CD4-positive, alpha-beta T cell treated with Interleukin-15 for 1 hour (primary cell): ENCODE data around the gene GJD4.
A peak's percentile ranks its signal among the peaks of the same experiment; 100 is the strongest.

Source experiments
- DNase-seq: peaks from one replicate; pipeline ENCODE4 v3.0.0-alpha.2; 2020

The GJD4 gene, protein sequence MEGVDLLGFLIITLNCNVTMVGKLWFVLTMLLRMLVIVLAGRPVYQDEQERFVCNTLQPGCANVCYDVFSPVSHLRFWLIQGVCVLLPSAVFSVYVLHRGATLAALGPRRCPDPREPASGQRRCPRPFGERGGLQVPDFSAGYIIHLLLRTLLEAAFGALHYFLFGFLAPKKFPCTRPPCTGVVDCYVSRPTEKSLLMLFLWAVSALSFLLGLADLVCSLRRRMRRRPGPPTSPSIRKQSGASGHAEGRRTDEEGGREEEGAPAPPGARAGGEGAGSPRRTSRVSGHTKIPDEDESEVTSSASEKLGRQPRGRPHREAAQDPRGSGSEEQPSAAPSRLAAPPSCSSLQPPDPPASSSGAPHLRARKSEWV

DNA sequence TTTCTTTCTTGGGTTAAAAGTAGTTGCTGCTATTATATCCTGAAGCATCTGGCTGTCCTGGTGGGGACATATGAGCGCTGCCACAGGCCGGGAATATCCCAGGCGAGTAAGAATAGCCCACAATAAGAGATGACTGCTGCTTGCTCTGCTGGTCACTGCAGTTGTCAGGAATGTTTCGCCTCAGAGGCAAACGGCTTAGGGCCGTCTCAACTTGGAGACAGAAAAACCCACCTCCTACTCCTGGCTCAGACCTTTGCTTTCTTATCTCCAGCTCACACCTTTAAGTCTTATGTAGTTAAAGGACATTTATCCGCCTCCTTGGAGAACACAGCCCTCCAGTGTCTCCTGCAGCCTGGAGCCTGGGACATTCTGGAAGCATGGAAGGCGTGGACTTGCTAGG, at the start of gene GJD4:
Gene GJD4, plus strand, starts transcription at position 151 of the 400 bp plus-strand sequence. Its CDS starts 227 bp downstream, at position 378.
- no peak for DNase-seq

DNA sequence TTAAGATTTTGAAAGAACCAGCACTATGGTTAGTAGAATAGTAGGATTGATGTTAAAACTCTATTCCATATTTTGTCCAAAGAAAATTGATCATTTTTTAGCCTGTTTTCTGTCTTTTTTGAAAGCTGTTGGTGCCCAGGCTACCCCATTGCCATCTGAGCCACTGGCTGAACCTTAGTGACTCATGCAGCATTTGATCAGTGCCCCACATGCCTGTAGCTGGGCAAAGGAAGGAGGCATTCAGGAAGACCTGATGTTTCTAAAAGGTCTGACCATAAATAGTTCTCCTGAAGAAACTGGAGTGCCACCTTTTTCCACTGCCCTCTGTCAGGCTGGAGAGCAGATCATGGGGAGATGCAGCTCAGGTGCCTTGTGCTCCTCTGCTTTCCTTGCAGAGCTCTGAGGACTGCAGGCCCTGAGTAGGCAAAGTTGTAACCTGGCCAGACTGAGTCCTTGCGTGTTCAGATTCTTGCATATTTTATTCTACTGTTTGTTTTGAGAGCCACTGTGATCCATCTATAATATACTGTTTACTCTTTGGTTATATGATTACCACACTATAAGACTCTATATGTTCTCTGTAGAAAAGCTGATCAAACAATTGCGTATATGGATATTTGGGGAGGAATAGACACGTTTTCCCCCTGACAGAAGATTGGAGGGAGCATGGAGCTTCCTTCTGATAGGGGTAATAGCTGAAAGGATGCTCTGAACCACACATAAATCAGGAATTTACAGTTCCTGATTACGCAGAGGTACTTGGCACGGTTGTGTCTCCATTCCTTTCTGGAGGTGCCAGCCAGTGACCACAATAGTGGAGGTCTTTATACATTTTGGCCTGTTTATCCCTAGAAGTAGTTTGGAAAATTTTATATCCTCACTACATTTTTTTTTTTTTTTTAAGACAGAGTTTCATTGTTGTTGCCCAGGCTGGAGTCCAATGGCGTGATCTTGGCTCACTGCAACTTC, 48.9 kb upstream of the GJD4 start:
- DNase-seq: no peak

DNA sequence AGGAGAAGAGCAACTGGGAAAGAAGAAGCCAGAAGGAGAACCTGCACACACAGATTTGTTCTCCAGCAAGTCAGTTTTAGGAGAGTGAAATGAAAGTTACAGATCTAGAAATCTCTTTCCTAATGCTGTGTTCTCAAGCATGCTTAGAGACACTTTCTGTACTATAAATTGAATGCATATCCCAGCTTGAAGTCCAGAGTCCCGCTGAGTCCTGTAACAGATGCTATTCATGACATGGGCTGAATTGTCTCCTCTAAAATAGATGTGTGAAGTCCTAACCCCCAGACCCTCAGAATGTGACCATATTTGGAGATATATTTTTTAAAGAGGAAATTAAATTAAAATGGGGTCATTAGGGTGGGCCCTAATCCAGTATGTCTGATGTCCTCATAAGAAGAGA, 46.9 kb upstream of the GJD4 start:
- no peak for DNase-seq

DNA sequence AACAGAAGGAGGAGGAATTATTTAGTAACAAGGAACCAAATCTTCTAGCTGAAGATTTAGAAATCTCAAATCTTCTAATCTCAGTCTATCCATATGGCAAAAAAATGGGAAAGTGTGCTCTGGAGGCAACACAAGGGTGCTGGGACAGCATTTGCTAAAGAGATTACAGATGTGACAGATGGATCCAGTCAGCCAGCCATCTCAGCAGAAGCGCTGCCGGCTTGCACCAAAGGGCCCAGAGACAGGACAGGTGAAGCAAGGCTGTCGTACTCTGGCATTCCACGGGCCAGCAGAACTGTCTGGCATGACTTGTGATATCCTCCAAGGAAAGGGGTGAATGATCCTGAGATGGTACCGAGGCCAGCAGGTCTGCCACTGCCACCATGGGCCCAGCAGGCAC, 45.7 kb upstream of the GJD4 start:
- DNase-seq: no peak

DNA sequence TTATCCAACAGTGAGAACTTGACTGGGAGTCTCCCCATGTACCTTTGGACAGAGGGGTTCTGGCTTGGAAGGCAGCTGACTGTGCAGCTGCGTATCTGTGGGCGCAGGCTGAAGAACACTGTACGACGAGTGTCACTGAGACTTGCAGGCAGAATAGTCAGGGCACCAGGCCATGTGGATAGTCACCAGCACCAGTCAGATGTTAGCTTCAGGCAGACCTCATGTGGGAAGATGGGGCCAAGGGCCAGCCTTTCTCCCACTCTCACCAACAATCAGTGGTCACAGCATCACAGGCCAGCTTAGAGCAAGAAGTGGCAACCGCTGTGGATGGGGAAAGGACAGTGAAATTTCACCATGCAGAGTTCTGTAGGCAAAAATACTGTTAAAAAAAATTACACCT, 43.4 kb upstream of the GJD4 start:
- DNase-seq: no peak

DNA sequence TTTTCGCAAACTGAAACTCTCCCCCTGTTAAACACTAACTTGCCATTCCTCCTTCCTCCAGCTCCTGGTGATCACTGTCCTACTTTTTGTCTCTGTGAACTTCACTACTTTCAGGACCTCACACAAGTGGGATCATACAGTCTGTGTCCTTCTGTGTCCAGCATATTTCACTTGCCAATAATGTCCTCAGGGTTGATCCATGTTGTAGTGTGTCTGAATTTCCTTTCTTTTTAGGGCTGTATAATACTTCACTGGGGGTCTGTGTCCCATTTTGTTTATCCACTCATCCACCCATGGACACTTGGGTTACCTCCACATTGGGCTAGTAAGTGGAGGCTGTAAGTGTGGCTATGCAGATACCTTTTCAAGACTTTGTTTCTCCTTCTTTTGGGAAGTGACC, 42.7 kb upstream of the GJD4 start:
- DNase-seq: no peak

DNA sequence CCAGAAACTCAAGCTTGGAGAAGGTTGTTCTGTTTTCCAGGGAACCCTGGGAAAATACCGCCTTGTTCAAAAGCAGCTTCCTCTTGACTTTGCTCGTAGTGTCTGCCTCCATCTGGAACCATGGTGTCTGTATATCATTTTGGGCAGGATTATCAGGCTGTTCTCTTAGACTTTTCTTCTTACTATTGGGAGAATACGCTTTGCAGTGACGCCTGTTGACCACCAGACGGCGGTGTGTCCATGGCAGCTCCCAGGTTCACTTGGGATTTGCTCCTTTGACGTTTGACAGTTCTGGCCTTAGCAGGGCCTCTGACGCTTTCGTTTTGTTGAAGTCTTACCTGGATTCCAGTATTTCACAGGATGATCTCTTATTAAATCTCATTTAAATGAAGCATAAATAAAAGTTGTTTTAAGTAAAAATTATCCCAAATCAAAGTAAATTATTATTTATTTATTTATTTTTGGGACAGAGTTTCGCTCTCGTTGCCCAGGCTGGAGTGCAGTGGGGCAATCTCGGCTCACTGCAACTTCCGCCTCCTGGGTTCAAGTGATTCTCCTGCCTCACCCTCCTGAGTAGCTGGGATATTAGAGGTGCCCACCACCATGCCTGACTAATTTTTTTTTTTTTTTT, 41.8 kb upstream of the GJD4 start:
- DNase-seq: peak; percentile 30

DNA sequence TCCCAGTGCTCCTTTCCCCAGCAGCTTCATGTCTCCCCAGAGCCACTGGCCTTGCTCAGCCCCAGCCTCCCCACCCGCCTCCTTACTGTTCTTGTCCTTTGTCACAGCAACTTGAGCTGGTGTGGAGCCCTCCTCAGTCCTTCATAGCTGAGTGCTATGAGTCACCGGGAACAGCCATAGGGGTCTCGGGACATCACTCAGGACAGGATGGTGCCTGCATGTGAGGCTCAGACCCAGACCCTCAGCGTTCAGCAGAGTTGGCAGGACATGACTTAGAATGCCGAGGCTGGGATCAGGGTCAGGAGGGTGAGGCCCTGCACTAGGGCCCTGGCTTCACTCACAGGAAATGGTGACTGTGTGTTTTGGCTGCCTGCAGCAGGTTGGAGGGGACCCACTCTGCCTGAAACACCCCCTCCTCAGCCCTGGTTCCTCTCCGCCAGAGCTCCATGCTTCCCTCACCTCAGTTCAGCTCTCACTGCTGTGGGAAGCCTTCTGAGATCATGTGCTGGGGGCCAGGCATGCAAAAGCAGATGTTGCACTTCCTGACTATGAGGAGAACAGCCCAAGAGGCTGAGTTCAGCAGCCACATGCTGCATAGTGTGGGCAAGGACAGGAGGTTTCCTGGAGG, 40.7 kb upstream of the GJD4 start:
- DNase-seq: no peak

DNA sequence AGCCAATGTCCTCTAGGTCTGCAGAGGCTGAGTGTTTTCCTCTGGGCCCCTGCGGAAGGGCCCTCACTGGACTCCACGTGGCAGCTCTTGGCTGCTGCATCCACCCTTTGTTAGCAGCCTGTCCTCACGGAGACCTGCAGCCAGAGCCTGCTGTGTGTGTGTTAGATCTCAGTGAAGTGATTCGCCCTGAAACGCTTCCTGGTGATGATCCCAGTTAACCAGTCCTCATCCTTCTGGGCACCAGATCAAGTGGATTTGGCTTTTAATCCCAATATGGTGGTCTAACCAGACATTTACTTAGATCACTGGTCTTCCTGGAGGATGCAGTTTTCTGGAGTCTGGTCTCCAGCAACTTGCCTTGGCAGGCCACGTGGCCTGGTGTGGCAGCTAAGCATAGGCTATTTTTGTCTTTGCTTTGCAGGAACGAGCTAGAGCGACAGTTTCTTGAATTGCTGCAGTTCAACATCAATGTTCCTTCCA, 39.5 kb upstream of the GJD4 start:
- no peak for DNase-seq

DNA sequence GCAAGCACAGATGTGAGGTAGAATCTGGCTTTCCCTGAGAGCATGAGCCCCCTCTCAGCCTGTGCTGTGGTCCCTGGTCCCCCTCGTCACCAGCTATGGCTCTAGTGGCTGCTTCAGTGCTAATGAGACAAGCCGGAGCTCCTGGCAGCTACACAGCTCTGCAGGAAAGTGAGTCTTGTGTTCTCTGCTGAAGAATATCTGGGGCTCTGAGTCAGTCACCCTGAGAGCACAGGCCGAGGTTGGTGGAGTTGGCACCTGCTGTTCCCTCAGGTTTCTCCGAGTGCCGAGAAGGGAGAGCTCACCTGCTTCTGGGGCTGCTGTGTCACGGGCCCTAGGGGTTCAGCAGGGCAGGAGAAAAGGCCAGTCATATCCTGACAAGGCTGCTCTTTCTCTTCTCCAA, 37.2 kb upstream of the GJD4 start:
- no peak for DNase-seq

DNA sequence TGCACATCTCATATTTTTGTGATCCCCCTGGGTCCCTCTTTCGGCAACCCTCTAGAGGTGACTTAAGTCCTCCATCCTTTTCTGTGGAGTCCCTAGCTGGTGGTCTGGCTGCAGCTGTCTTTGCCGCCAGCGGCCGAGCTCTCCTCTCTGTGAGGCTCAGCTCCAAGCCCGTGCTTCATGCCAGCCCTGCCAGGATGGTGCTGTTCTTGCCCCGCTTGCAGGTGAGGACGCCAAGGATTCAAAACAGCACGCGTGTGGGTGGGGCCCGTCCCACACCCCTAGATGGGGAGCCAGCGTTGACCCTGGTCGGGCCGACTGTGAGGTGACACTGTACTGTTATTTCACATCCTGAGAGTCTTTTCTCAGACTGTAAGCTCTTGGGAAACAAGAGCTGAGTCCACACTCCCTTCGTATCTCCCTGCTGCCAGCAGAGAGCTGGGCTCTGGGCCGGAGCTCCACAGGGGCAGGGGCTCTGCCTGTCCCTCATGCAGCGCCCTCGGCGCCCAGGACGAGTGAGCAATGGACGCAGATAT, 36.6 kb upstream of the GJD4 start:
- no peak for DNase-seq

DNA sequence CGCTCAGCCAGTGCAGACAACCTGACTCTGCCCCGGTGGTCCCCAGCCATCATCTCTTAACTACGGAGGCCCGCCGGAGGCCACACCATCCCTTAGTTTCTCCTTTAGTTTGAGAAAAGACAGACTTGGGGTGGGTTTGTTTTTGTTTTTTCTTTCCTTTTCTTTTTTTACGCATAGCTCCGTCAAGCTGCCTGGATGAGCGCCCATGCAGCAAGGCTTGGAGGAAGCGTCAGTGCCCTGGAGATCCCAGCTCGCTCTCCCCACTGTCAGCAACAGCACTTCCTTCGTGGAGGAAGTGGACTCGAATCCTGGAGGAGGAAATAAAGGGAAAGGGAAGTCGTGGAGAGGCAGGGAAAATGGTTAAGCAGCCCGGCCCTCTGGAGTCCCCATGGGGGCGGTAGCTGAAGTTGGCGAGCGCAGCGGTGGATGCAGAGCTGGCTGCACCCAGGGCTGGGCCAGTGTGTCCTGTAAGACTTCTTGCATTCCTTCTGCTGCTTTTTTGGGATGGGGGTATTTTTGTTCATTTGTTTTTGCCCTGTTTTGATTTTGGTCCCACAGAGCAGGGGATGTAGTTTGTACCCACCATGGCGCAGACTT, 35.9 kb upstream of the GJD4 start:
- DNase-seq: no peak

DNA sequence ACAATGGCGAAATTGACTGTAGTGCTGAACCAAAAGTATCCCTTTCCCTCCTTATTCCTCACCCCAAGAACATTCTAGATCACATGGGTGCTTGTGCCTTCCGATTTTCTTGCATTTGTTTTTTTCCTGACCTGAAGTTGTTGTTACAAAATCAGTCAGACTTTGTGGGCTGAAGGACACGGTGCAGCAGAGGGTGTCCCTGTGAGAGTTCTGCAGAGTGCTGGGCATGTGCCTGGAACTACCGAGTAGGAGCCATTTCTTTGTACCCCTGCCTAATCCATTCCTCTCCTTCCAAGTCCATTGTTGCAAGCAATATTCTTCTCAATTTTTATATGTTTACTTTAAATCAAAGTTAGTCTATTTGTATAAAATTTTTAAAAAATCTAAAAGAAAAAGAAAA, 35.3 kb upstream of the GJD4 start:
- no peak for DNase-seq

DNA sequence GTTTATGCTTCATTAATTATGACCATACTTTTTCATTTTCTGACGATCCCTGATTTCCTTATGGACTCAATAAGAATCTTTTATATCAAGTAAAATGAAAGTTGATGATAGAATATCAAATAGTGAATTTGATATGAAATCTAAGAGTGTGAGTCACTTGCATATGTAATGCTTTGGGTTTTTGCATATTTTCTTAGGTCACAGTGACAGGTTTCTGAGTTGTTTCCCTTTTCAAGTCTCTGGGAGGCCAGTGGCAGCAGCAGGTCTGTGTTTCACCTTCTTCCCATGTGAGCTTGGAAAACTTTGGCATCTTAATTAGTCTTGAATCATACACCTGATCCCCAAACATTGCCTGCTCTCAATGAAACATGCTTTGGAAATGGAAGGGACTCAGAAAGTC, 34.7 kb upstream of the GJD4 start:
- no peak for DNase-seq

DNA sequence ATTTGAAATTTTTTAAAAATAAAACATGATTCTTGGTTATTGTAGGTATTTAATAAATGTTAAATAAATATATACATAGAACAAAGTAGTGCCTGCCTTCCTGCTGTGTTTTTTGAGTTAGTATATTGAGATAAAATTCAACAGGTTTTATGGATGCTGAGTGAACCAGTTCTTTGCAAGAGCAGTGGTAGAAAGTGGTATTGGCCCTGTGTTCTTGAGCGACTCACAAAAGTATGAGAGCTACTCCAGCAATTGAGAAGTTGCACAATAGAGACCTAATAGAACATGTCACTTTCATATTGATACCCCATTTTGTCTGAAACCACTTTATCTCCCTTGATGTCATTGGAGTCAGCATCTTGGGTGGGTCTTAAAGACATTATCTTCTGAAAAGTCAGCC, 32.6 kb upstream of the GJD4 start:
- DNase-seq: no peak

DNA sequence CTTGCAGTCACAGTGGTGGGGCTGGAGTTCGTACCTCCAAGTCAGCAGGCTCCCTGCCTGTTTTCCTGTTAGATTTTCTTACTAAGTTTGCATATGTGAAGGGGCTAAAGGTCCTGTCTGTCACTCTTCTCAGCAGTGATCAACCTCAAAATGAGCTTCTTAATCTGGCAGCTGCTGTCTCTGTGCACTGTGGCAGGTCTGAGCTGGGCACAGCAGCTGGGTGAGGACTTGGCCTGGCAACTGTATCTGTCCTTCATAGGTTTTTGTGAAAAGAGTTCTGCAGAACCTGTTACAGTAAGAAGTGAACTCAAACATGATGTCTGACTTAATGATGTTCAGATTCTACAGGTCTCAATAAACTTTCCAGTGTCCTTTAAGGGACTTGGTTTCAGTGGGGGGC, 31.3 kb upstream of the GJD4 start:
- no peak for DNase-seq

DNA sequence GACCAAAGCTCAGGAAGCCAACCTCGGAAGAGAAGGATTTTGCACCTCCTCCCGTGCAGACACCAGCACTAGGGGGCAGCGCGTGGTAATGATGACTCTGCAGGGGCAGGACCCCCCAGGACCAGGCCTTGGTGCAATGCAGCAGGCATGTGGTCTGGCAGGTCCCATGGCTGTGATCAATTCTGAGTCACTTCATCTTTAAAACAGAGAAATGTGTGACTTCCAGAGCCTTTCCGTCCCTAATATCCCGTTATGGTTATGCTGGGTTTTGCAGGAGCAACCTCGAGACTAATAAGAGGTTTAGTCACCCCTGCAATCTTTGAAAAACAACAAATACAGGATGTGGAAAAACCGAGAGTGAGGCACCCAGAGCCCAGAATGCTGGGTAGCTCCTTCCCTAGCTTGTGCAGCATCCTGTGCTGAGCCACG, 30.2 kb upstream of the GJD4 start:
- DNase-seq: no peak

DNA sequence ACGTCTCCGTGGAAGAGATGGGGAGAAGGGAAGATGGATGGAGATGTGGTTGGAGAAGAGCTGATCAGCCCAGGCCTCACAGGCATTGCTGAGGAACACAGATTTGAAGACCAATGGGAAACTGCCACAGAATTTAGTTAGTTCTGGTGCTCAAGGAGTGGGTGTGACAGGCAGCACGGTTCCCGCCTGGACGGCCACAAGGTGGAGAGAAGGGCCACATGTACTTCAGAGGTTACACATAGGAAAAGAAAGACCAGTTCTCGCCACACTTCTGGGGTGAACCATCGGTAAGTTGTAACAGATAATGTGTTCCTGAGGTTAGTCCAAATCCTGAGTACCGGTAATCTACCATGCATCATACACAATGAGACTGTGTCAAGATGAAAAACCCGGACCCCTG, 29.5 kb upstream of the GJD4 start:
- no peak for DNase-seq

DNA sequence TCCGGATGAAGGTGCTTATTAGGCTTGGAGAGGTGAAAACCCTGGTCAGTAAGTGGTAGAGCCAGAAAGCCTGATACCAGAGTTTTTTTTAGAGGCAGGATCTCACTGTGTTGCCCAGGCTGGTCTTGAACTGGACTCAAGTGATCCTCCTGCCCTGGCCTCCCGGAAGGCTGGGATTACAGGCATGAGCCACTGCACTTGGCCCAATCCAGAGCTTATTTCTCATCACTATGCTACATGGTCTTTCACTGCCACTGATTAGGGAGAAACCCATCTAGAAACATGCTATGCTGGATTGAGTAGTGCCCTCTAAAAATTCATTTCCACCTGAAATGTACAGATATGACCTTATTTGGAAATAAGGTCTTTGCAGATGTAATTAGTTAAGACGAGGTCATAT, 28.4 kb upstream of the GJD4 start:
- no peak for DNase-seq

DNA sequence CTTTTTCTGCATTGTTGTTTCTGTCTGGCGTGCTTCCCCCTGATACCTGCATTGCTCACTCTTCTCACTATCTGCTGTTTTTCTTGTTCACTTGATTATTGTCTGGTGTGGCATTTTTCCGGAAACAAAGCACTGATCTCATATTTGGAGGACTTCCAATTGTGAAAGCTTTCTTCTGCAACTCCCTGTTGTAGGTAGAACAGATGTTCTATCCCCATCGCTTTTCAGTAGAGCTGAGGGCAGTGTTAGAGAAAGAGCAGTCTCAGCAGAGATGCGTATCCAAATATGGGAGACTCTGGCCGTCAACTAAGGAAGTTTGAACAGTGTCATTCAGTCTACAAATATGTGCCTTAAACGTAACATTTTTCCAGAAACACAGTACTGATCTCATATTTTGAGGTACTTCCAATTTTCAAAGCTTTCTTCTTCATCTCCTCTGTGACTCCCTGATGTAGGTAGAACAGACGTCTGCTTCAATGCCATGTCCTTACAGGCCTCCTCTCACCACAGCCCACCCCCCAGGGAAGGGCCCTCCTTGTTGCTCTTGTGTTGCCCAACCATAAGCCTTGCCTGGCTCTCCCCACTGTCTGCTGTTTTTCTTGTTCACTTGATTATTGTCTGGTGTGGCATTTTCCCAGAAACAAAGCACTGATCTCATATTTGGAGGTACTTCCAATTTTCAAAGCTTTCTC, 27.1 kb upstream of the GJD4 start:
- no peak for DNase-seq

DNA sequence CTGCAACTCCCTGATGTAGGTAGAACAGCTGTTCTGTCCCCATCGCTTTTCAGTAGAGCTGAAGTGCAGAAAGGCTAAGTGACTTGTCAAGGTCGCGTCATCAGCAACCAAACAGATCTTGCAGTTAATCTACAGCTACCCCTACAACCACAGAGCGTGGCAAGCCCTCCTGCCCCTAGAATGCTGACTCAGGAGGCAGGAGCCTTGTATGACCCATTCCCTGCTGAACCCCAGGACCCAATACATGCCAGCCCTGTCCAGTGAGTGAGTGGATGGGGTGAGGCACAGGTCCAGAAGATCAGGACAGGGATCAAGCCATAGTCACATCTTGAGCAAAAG, 26.6 kb upstream of the GJD4 start:
- DNase-seq: no peak

DNA sequence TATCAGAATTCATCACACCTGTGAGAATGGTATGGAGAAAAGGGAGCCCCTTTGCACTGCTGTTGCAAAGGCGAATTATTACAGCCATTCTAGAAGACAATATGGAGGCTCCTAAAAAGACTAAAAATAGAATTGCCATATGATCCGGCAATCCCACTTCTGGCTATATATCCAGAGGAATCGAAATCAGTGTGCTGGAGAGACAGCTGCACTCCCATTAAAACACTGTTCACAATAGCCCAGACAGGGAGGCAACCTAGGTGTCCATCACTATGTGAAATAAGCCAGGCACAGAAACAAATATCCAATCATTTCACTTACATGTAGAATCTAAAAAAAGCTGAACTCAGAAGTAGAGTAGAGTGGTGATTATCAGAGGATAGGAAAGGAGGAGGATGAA, 26.0 kb upstream of the GJD4 start:
- DNase-seq: no peak
